SU-DHL-6 (cell line): ENCODE data around the gene CTNND2.

Experiments used
- H2AFZ ChIP-seq: fragments of 200-600 bp; sonication (generic); 2 replicates; pipeline ENCODE4 v1.6.1; 2014; ENCODE audit warnings: low read depth, mild to moderate bottlenecking, moderate library complexity, mixed read lengths, antibody characterized with exemption, low read length; ENCODE audit not compliant: severe bottlenecking
- H3F3A ChIP-seq: fragments of 200-600 bp; shearing (Covaris generic); 2 replicates; pipeline ENCODE4 v1.6.0; 2016; ENCODE audit warnings: antibody characterized with exemption, mild to moderate bottlenecking; ENCODE audit not compliant: insufficient read depth
- H3K27ac ChIP-seq: fragments of 200-600 bp; sonication (generic); 2 replicates; pipeline ENCODE4 v1.5.1; 2016; ENCODE audit warnings: low read depth, mild to moderate bottlenecking, low read length, moderate library complexity, mixed read lengths
- H3K27me3 ChIP-seq: fragments of 200-600 bp; sonication (generic), shearing (Covaris generic); 2 replicates; pipeline ENCODE4 v1.6.0; 2014; ENCODE audit warnings: mild to moderate bottlenecking, low read length
- H3K36me3 ChIP-seq: fragments of 200-600 bp; sonication (generic); 2 replicates; pipeline ENCODE4 v1.6.1; 2014; ENCODE audit warnings: mild to moderate bottlenecking, low read length, mixed read lengths
- H3K4me2 ChIP-seq: fragments of 300-600, 200-600 bp; shearing (Covaris generic), sonication (generic); 2 replicates; pipeline ENCODE4 v1.6.0; 2014; ENCODE audit warnings: low read length, low read depth, mild to moderate bottlenecking; ENCODE audit not compliant: poor library complexity, severe bottlenecking
- H3K4me3 ChIP-seq: fragments of 200-600 bp; sonication (generic); 2 replicates; pipeline ENCODE4 v1.5.1; 2014; ENCODE audit warnings: antibody characterized with exemption, low read length, mild to moderate bottlenecking, mixed read lengths; ENCODE audit not compliant: insufficient read depth, poor library complexity, severe bottlenecking
- H3K79me2 ChIP-seq: fragments of 200-600 bp; sonication (generic); 2 replicates; pipeline ENCODE4 v1.6.1; 2014; ENCODE audit warnings: mild to moderate bottlenecking, low read length, moderate library complexity; ENCODE audit not compliant: insufficient read depth
- H3K9ac ChIP-seq: fragments of 200-600 bp; sonication (generic); 2 replicates; pipeline ENCODE4 v1.7.0; 2014; ENCODE audit warnings: mild to moderate bottlenecking, low read length
- H3K9me2 ChIP-seq: fragments of 200-600 bp; sonication (generic); replicated peaks from 2 replicates; pipeline ENCODE4 v1.6.1; 2014; ENCODE audit warnings: low read length; ENCODE audit not compliant: insufficient read depth
- H3K9me3 ChIP-seq: fragments of 200-600 bp; sonication (generic); 2 replicates; pipeline ENCODE4 v1.6.1; 2014; ENCODE audit warnings: low read length, mixed read lengths; ENCODE audit not compliant: insufficient read depth
- H4K20me1 ChIP-seq: fragments of 200-600 bp; sonication (generic); 2 replicates; pipeline ENCODE4 v1.6.1; 2014; ENCODE audit warnings: low read depth, mild to moderate bottlenecking, antibody characterized with exemption, low read length, moderate library complexity, mixed read lengths
- EZH2phosphoT487 ChIP-seq: fragments of 200-600 bp; sonication (generic), shearing (Covaris generic); conservative IDR thresholded peaks from 2 replicates; pipeline ENCODE4 v1.6.1; 2018; ENCODE audit warnings: mild to moderate bottlenecking, antibody characterized with exemption, low read length, moderate library complexity, mixed read lengths
- TF ChIP-seq, protein P1 (sequence below): fragments of 200-600 bp; sonication (generic); IDR thresholded peaks from one replicate; pipeline ENCODE4 v1.5.1; 2017; ENCODE audit warnings: antibody characterized with exemption, mild to moderate bottlenecking, low read length, moderate library complexity; ENCODE audit not compliant: insufficient read depth, poor library complexity, severe bottlenecking

CTNND2 gene

GRCh38 chr5:11584017-11584416, 320.2 kb downstream of the CTNND2 start:
- Histone ChIP-seq H3K36me3 (no peaks in the 10 kb centered on the region), H3K9me2 (no peaks in the 10 kb centered on the region), H3K9ac (no peak overlapping the region), H4K20me1 (no peaks in the 10 kb centered on the region), H3K9me3 (no peaks in the 10 kb centered on the region), H3K4me2 (no peak overlapping the region), H3K4me3 (no peak overlapping the region), H3K27me3 (no peaks in the 10 kb centered on the region), H3K27ac (no peak overlapping the region), H3K79me2 (no peaks in the 10 kb centered on the region), H2AFZ (no peak overlapping the region), H3F3A (no peaks in the 10 kb centered on the region)
- TF ChIP-seq EZH2phosphoT487, result no peak
- TF ChIP-seq, protein P1, sequence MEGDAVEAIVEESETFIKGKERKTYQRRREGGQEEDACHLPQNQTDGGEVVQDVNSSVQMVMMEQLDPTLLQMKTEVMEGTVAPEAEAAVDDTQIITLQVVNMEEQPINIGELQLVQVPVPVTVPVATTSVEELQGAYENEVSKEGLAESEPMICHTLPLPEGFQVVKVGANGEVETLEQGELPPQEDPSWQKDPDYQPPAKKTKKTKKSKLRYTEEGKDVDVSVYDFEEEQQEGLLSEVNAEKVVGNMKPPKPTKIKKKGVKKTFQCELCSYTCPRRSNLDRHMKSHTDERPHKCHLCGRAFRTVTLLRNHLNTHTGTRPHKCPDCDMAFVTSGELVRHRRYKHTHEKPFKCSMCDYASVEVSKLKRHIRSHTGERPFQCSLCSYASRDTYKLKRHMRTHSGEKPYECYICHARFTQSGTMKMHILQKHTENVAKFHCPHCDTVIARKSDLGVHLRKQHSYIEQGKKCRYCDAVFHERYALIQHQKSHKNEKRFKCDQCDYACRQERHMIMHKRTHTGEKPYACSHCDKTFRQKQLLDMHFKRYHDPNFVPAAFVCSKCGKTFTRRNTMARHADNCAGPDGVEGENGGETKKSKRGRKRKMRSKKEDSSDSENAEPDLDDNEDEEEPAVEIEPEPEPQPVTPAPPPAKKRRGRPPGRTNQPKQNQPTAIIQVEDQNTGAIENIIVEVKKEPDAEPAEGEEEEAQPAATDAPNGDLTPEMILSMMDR, result no peak

DNA sequence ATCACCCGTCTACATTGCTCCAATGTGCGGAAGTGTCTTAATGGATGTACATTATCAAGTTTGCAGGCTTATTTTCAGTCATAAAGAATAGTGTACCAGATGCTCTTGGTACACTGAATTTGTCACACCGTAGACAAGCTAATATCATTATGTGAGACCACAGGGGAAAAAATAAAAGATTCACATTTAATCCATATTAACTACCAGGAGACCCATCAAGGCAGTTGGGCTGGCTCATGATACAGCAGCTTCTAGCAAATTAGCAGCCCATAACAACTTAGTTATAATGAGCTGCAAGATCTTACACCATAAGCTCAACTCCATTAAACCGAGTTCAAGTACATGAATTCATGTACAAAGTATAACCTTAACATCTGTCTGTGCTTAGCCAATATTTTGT, 324.9 kb downstream of the CTNND2 start:
- Histone ChIP-seq H3K4me3 (no peak overlapping the region), H3K4me2 (no peak overlapping the region), H3K9ac (no peak overlapping the region), H3K9me2 (no peaks in the 10 kb centered on the region), H3K27ac (no peak overlapping the region), H3K36me3 (no peaks in the 10 kb centered on the region), H3F3A (no peaks in the 10 kb centered on the region), H2AFZ (no peak overlapping the region), H3K79me2 (no peaks in the 10 kb centered on the region), H3K27me3 (no peaks in the 10 kb centered on the region), H3K9me3 (no peaks in the 10 kb centered on the region), H4K20me1 (no peaks in the 10 kb centered on the region)
- TF ChIP-seq, protein P1, result no peak
- no peak for TF ChIP-seq EZH2phosphoT487

DNA sequence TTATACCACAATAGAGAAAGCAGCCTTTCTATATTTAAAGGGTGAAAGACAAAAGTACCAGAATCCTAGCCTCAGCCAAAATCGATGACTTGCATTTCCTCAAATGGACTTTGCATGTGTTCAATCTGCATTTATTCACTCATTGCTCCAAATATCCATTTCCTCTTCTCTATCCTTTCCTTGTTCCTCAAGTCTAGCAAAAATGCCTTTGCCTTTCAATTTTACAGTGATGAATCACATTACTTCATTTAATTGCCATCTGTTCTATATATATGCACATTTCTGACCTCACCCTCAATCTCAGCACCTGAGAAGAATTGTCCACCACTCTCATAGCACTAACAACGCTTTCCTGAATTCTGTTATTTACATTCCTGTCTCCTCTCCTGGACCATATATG, 329.5 kb downstream of the CTNND2 start:
- H3K36me3 ChIP-seq, result no peaks in the 10 kb centered on the region
- no peaks in the 10 kb centered on the region for H3F3A ChIP-seq

More for the DNA sequence above, 329.5 kb downstream of the CTNND2 start:
- no peak overlapping the region for H3K4me3 ChIP-seq
- no peak overlapping the region for H2AFZ ChIP-seq
- no peak overlapping the region for H3K27ac ChIP-seq
- H4K20me1 ChIP-seq, result no peaks in the 10 kb centered on the region
- no peak overlapping the region for H3K4me2 ChIP-seq
- TF ChIP-seq EZH2phosphoT487, result no peak
- TF ChIP-seq, protein P1, result no peak
- no peak overlapping the region for H3K9ac ChIP-seq
- no peaks in the 10 kb centered on the region for H3K27me3 ChIP-seq
- H3K9me2 ChIP-seq, result no peaks in the 10 kb centered on the region
- H3K9me3 ChIP-seq, result no peaks in the 10 kb centered on the region
- no peaks in the 10 kb centered on the region for H3K79me2 ChIP-seq
